SK-N-SH (cell line): ENCODE results near the gene GDA.

Source experiments
- CHD2 ChIP-seq: fragments of 150-350 bp; IDR thresholded peaks from 2 replicates; pipeline ENCODE4 v1.6.1; 2018; ENCODE audit warnings: low read length; ENCODE audit not compliant: partially characterized antibody
- EP300 ChIP-seq, 2 experiments: IDR thresholded peaks; 2 replicates each; pipeline versions ENCODE4 v1.4.0 to v1.6.1; 2012; ENCODE audit warnings: borderline replicate concordance in 1 of 2, low read depth in 1 of 2, low read length in 1 of 2
- FOXM1 ChIP-seq: IDR thresholded peaks from 2 replicates; pipeline ENCODE4 v1.4.0; 2012; ENCODE audit warnings: low read depth, mild to moderate bottlenecking
- MAX ChIP-seq: IDR thresholded peaks from 2 replicates; pipeline ENCODE4 v1.4.0; 2012; ENCODE audit warnings: low read depth
- MXI1 ChIP-seq: IDR thresholded peaks from 2 replicates; pipeline ENCODE4 v1.6.1; 2012; ENCODE audit warnings: mild to moderate bottlenecking, low read depth, low read length, improper control_type of control experiment
- NRF1 ChIP-seq: IDR thresholded peaks from 2 replicates; pipeline ENCODE4 v1.6.1; 2012; ENCODE audit warnings: low read depth, mild to moderate bottlenecking, low read length
- POLR2AphosphoS5 ChIP-seq: IDR thresholded peaks from 2 replicates; pipeline ENCODE4 v1.6.1; 2012; ENCODE audit warnings: low read depth, low read length
- SIN3A ChIP-seq: IDR thresholded peaks from 2 replicates; pipeline ENCODE4 v1.6.1; 2012; ENCODE audit warnings: low read depth, mild to moderate bottlenecking, low read length, moderate library complexity, borderline replicate concordance
- TCF12 ChIP-seq: IDR thresholded peaks from 2 replicates; pipeline ENCODE4 v1.4.0; 2012
- TEAD4 ChIP-seq: IDR thresholded peaks from 2 replicates; pipeline ENCODE4 v1.4.0; 2012; ENCODE audit warnings: mild to moderate bottlenecking, borderline replicate concordance; ENCODE audit not compliant: insufficient read depth
- YY1 ChIP-seq: IDR thresholded peaks from 2 replicates; pipeline ENCODE4 v1.4.0; 2012; ENCODE audit warnings: low read depth, mild to moderate bottlenecking
- TF ChIP-seq, protein P1 (sequence below): fragments of 200-600 bp; sonication (generic); IDR thresholded peaks from 2 replicates; pipeline ENCODE4 v1.6.1; 2017; ENCODE audit warnings: antibody characterized with exemption, mild to moderate bottlenecking, moderate library complexity
- TF ChIP-seq, protein P2 (sequence below): IDR thresholded peaks from 2 replicates; pipeline ENCODE4 v1.4.0; 2012; ENCODE audit warnings: low read depth, borderline replicate concordance
- TF ChIP-seq, protein P3 (sequence below): fragments of 150-350 bp; IDR thresholded peaks from 2 replicates; pipeline ENCODE4 v1.6.1; 2017; ENCODE audit warnings: antibody characterized with exemption, low read length, low read depth, borderline replicate concordance

- TF ChIP-seq, protein P1, sequence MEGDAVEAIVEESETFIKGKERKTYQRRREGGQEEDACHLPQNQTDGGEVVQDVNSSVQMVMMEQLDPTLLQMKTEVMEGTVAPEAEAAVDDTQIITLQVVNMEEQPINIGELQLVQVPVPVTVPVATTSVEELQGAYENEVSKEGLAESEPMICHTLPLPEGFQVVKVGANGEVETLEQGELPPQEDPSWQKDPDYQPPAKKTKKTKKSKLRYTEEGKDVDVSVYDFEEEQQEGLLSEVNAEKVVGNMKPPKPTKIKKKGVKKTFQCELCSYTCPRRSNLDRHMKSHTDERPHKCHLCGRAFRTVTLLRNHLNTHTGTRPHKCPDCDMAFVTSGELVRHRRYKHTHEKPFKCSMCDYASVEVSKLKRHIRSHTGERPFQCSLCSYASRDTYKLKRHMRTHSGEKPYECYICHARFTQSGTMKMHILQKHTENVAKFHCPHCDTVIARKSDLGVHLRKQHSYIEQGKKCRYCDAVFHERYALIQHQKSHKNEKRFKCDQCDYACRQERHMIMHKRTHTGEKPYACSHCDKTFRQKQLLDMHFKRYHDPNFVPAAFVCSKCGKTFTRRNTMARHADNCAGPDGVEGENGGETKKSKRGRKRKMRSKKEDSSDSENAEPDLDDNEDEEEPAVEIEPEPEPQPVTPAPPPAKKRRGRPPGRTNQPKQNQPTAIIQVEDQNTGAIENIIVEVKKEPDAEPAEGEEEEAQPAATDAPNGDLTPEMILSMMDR = no peak
- TF ChIP-seq TCF12 (no peak), EP300 (IDR thresholded peaks at IDR 0.05; ENCODE audit: borderline replicate concordance in 1 of 2, low read depth in 1 of 2, low read length in 1 of 2) (no peak), CHD2 (no peak), YY1 (no peak), FOXM1 (no peak), MXI1 (no peak), TEAD4 (no peak), NRF1 (no peak), SIN3A (no peak), POLR2AphosphoS5 (no peak), MAX (no peak)
- TF ChIP-seq, protein P2, sequence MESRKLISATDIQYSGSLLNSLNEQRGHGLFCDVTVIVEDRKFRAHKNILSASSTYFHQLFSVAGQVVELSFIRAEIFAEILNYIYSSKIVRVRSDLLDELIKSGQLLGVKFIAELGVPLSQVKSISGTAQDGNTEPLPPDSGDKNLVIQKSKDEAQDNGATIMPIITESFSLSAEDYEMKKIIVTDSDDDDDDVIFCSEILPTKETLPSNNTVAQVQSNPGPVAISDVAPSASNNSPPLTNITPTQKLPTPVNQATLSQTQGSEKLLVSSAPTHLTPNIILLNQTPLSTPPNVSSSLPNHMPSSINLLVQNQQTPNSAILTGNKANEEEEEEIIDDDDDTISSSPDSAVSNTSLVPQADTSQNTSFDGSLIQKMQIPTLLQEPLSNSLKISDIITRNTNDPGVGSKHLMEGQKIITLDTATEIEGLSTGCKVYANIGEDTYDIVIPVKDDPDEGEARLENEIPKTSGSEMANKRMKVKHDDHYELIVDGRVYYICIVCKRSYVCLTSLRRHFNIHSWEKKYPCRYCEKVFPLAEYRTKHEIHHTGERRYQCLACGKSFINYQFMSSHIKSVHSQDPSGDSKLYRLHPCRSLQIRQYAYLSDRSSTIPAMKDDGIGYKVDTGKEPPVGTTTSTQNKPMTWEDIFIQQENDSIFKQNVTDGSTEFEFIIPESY = no peak
- TF ChIP-seq, protein P3, sequence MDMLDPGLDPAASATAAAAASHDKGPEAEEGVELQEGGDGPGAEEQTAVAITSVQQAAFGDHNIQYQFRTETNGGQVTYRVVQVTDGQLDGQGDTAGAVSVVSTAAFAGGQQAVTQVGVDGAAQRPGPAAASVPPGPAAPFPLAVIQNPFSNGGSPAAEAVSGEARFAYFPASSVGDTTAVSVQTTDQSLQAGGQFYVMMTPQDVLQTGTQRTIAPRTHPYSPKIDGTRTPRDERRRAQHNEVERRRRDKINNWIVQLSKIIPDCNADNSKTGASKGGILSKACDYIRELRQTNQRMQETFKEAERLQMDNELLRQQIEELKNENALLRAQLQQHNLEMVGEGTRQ = no peak
Measured at GRCh38 chr9:72113056-72113455, 36.2 kb upstream of the GDA start.
